ENCODE measurements around the gene APP.
A peak's percentile ranks its signal among the peaks of the same experiment; 100 is the strongest.

Gene APP

DNA sequence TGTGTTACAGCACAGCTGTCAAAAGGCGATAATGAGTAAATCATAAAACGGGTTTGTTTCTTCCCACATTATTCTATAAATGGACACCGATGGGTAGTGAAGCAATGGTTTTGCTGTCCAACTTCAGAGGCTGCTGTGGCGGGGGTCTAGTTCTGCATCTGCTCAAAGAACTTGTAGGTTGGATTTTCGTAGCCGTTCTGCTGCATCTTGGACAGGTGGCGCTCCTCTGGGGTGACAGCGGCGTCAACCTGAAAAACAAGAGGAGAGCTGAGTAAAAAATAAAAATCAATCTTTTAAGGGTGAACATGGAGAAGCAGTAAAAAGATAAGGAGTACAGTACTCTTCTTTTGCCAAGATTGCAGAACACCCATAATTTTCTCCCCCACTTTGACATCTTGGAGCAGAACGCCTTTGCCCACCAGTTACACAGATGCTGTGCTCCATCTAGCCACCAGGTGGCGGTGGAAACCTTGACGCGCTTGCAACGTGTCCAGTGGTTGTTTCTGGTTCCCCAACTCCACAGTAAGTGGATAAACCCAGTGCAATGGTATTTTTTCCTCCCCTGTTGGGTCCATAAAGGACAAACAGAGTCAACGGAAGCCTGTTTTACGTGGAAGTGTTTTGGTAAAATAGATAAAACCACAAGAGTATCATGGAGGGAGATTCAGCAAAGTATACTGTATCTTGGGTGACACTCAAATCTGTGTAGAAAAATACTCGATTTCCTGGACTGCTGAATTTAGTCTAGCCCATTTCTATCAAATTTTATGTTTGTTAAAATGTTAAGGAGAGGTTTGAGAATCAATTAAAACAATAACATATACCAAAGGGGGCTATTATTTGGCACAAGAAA, 288.8 kb downstream of the APP start:
- H3K36me3 ChIP-seq (ENCODE audit: control insufficient read depth in 2 of 2, insufficient read depth in 1 of 2, low read length in 2 of 2), result peaks cover 6 to 26% of the 10 kb centered on the region in 2 experiments
- no peak overlapping the region for H3K4me3 ChIP-seq (ENCODE audit: low read depth, low read length)
- ChIA-PET POLR2A (no interaction called here), CTCF (interaction anchor here (0.5 to 2.1 kb wide), 18 partner anchors 9 to 1531 kb away, joined by 3 to 7 read pairs (median 4); partner anchors contain the start of gene APP)
- no peaks in the 10 kb centered on the region for H3K9me3 ChIP-seq (ENCODE audit: control insufficient read depth, insufficient read depth, low read depth, low read length)
- no peak for TF ChIP-seq FEZF1 (tag by site-specific recombination; IDR thresholded peaks at IDR 0.05)
- peak; percentile 72 for TF ChIP-seq ZNF654 (tag by site-specific recombination; IDR thresholded peaks at IDR 0.05; ENCODE audit: low read depth)
- TF ChIP-seq SP2 (tag by site-specific recombination; IDR thresholded peaks at IDR 0.05), result no peak
- TF ChIP-seq ZNF488 (tag by site-specific recombination; IDR thresholded peaks at IDR 0.05), result no peak
- TF ChIP-seq ZNF707 (tag by site-specific recombination; IDR thresholded peaks at IDR 0.05), result no peak
- TF ChIP-seq, protein P1, sequence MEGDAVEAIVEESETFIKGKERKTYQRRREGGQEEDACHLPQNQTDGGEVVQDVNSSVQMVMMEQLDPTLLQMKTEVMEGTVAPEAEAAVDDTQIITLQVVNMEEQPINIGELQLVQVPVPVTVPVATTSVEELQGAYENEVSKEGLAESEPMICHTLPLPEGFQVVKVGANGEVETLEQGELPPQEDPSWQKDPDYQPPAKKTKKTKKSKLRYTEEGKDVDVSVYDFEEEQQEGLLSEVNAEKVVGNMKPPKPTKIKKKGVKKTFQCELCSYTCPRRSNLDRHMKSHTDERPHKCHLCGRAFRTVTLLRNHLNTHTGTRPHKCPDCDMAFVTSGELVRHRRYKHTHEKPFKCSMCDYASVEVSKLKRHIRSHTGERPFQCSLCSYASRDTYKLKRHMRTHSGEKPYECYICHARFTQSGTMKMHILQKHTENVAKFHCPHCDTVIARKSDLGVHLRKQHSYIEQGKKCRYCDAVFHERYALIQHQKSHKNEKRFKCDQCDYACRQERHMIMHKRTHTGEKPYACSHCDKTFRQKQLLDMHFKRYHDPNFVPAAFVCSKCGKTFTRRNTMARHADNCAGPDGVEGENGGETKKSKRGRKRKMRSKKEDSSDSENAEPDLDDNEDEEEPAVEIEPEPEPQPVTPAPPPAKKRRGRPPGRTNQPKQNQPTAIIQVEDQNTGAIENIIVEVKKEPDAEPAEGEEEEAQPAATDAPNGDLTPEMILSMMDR (tag by site-specific recombination; IDR thresholded peaks at IDR 0.05), result 0 out of 2 replicates have a peak, but pooled peaks have one; percentile 11
- TF ChIP-seq, protein P2, sequence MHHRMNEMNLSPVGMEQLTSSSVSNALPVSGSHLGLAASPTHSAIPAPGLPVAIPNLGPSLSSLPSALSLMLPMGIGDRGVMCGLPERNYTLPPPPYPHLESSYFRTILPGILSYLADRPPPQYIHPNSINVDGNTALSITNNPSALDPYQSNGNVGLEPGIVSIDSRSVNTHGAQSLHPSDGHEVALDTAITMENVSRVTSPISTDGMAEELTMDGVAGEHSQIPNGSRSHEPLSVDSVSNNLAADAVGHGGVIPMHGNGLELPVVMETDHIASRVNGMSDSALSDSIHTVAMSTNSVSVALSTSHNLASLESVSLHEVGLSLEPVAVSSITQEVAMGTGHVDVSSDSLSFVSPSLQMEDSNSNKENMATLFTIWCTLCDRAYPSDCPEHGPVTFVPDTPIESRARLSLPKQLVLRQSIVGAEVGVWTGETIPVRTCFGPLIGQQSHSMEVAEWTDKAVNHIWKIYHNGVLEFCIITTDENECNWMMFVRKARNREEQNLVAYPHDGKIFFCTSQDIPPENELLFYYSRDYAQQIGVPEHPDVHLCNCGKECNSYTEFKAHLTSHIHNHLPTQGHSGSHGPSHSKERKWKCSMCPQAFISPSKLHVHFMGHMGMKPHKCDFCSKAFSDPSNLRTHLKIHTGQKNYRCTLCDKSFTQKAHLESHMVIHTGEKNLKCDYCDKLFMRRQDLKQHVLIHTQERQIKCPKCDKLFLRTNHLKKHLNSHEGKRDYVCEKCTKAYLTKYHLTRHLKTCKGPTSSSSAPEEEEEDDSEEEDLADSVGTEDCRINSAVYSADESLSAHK (tag by site-specific recombination; IDR thresholded peaks at IDR 0.05), result peak; percentile 99
- peak; percentile 75 for TF ChIP-seq SCRT2 (tag by site-specific recombination; IDR thresholded peaks at IDR 0.05)
- TF ChIP-seq, protein P3, sequence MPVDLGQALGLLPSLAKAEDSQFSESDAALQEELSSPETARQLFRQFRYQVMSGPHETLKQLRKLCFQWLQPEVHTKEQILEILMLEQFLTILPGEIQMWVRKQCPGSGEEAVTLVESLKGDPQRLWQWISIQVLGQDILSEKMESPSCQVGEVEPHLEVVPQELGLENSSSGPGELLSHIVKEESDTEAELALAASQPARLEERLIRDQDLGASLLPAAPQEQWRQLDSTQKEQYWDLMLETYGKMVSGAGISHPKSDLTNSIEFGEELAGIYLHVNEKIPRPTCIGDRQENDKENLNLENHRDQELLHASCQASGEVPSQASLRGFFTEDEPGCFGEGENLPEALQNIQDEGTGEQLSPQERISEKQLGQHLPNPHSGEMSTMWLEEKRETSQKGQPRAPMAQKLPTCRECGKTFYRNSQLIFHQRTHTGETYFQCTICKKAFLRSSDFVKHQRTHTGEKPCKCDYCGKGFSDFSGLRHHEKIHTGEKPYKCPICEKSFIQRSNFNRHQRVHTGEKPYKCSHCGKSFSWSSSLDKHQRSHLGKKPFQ (tag by site-specific recombination; IDR thresholded peaks at IDR 0.05), result no peak
- no peak for TF ChIP-seq ZFP69B (tag by site-specific recombination; IDR thresholded peaks at IDR 0.05)
- no peak for TF ChIP-seq ZNF843 (tag by site-specific recombination; IDR thresholded peaks at IDR 0.05)
- peak; percentile 61; the same call in 1 of the 2 replicates for TF ChIP-seq PRDM10 (tag by site-specific recombination; IDR thresholded peaks at IDR 0.05)
- TF ChIP-seq ZNF639 (tag by site-specific recombination; IDR thresholded peaks at IDR 0.05), result no peak
- no peak for TF ChIP-seq ZNF138 (tag by site-specific recombination; IDR thresholded peaks at IDR 0.05; ENCODE audit: borderline replicate concordance)
- no peaks in the 10 kb centered on the region for H3K4me1 ChIP-seq (ENCODE audit: control insufficient read depth, insufficient read depth, low read length)
- H3K27ac ChIP-seq (ENCODE audit: extremely low read depth, low read depth, low read length), result no peak overlapping the region

Measured in HEK293 (cell line).